ENCODE data around the gene AHI1.

DNA sequence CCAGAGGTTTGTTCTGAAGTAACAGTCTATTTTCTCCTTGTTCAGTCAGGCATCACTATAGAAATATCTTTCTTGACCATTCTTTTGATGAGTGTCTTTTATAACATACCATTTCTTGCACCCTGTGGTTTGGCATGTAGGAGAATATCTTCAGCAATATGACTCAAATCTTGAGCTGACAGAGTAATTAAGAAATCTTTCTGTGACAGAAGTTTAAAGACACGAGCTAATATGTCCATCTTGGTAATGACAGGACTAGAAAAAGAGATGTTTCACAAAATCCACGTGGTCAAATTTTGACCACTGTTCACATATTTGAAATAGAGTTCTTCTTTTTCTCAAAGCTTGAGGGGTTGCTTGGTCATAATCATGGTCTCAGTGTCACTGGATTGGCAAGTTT lies 166.5 kb downstream of the AHI1 start:
- TF ChIP-seq, protein P1, sequence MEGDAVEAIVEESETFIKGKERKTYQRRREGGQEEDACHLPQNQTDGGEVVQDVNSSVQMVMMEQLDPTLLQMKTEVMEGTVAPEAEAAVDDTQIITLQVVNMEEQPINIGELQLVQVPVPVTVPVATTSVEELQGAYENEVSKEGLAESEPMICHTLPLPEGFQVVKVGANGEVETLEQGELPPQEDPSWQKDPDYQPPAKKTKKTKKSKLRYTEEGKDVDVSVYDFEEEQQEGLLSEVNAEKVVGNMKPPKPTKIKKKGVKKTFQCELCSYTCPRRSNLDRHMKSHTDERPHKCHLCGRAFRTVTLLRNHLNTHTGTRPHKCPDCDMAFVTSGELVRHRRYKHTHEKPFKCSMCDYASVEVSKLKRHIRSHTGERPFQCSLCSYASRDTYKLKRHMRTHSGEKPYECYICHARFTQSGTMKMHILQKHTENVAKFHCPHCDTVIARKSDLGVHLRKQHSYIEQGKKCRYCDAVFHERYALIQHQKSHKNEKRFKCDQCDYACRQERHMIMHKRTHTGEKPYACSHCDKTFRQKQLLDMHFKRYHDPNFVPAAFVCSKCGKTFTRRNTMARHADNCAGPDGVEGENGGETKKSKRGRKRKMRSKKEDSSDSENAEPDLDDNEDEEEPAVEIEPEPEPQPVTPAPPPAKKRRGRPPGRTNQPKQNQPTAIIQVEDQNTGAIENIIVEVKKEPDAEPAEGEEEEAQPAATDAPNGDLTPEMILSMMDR (IDR thresholded peaks at IDR 0.05): no peak
- TF ChIP-seq POLR2A (IDR thresholded peaks at IDR 0.05): no peak

All from testis (tissue), 2 donors.